GM23338 (cell line): ENCODE results near the gene HSPG2. TPM values are rescaled to one million over a fixed set of nuclear protein-coding genes. Genes with fewer than 3 reads are reported as not detected.

Experiments used
- ATAC-seq: fragments of 200-7000 bp; cut with Tn5 transposase; 3 replicates; pipeline ENCODE4 v1.9.1; 2020
- DNase-seq: peaks from one replicate; pipeline ENCODE4 v3.0.0-alpha.2; 2015; ENCODE audit warnings: low spot score
- H2AFZ ChIP-seq: fragments of 200-600 bp; sonication (generic); 2 replicates; pipeline ENCODE4 v1.8.0; 2016; ENCODE audit warnings: antibody characterized with exemption, mild to moderate bottlenecking, moderate library complexity
- H3F3A ChIP-seq: fragments of 200-600 bp; sonication (generic); replicated peaks from 2 replicates; pipeline ENCODE4 v1.8.0; 2017; ENCODE audit warnings: antibody characterized with exemption, mixed run types, low read depth
- H3K27ac ChIP-seq: fragments of 200-600 bp; sonication (generic); 2 replicates; pipeline ENCODE4 v1.6.1; 2016; ENCODE audit warnings: low read depth
- H3K27me3 ChIP-seq: fragments of 200-600 bp; sonication (generic); 2 replicates; pipeline ENCODE4 v1.8.0; 2016; ENCODE audit warnings: mild to moderate bottlenecking, mixed run types, moderate library complexity; ENCODE audit not compliant: insufficient read depth
- H3K36me3 ChIP-seq: fragments of 200-600 bp; sonication (generic); 2 replicates; pipeline ENCODE4 v1.8.0; 2016; ENCODE audit warnings: mild to moderate bottlenecking; ENCODE audit not compliant: insufficient read depth
- H3K4me1 ChIP-seq: fragments of 200-600 bp; sonication (generic); 2 replicates; pipeline ENCODE4 v1.8.0; 2016; ENCODE audit warnings: mild to moderate bottlenecking, moderate library complexity; ENCODE audit not compliant: insufficient read depth
- H3K4me2 ChIP-seq: fragments of 200-600 bp; sonication (generic); 2 replicates; pipeline ENCODE4 v1.7.1; 2017; ENCODE audit warnings: mixed run types
- H3K4me3 ChIP-seq: fragments of 200-600 bp; sonication (generic); 2 replicates; pipeline ENCODE4 v1.6.1; 2016; ENCODE audit warnings: mixed run types
- H3K79me2 ChIP-seq: fragments of 200-600 bp; sonication (generic); replicated peaks from 2 replicates; pipeline ENCODE4 v1.8.0; 2017; ENCODE audit warnings: mild to moderate bottlenecking; ENCODE audit not compliant: insufficient read depth
- H3K9me2 ChIP-seq: fragments of 200-600 bp; sonication (generic); 2 replicates; pipeline ENCODE4 v1.8.0; 2017; ENCODE audit not compliant: insufficient read depth
- H4K20me1 ChIP-seq: fragments of 200-600 bp; sonication (generic); replicated peaks from 2 replicates; pipeline ENCODE4 v1.8.0; 2017; ENCODE audit warnings: mild to moderate bottlenecking; ENCODE audit not compliant: insufficient read depth
- H3K27ac Mint-ChIP-seq: 2 replicates; pipeline ENCODE4 v1.8.0; 2020; ENCODE audit warnings: inconsistent platforms, mild to moderate bottlenecking, moderate library complexity, mixed read lengths
- H3K27me3 Mint-ChIP-seq: 3 replicates; pipeline ENCODE4 v1.8.0; 2022; ENCODE audit warnings: low read depth, mild to moderate bottlenecking, moderate library complexity, mixed read lengths, inconsistent platforms; ENCODE audit not compliant: insufficient read depth, poor library complexity
- H3K36me3 Mint-ChIP-seq: 3 replicates; pipeline ENCODE4 v1.8.0; 2021; ENCODE audit warnings: low read depth, mild to moderate bottlenecking, inconsistent platforms, moderate library complexity, mixed read lengths
- H3K4me1 Mint-ChIP-seq: 3 replicates; pipeline ENCODE4 v1.8.0; 2020; ENCODE audit warnings: mild to moderate bottlenecking, inconsistent platforms, mixed read lengths
- H3K4me3 Mint-ChIP-seq: 3 replicates; pipeline ENCODE4 v1.8.0; 2021; ENCODE audit warnings: moderate library complexity, mild to moderate bottlenecking, inconsistent platforms, mixed read lengths
- H3K9me3 Mint-ChIP-seq: 3 replicates; pipeline ENCODE4 v1.8.0; 2020; ENCODE audit warnings: moderate library complexity, mild to moderate bottlenecking, inconsistent platforms, mixed read lengths
- CREB1 ChIP-seq: fragments of 250-450 bp; sonication (Bioruptor Pico); IDR thresholded peaks from 2 replicates; pipeline ENCODE4 v1.5.0; 2020; ENCODE audit warnings: low read depth, mild to moderate bottlenecking, moderate library complexity
- EZH2 ChIP-seq: fragments of 200-600 bp; sonication (generic); IDR thresholded peaks from one replicate; pipeline ENCODE4 v1.8.0; 2017; ENCODE audit warnings: antibody characterized with exemption, mild to moderate bottlenecking, low read depth; ENCODE audit not compliant: unreplicated experiment
- EZH2phosphoT487 ChIP-seq: fragments of 200-600 bp; sonication (generic); IDR thresholded peaks from one replicate; pipeline ENCODE4 v1.8.1; 2018; ENCODE audit warnings: antibody characterized with exemption; ENCODE audit not compliant: unreplicated experiment
- JUNB ChIP-seq: IDR thresholded peaks from one replicate; pipeline ENCODE4 v1.6.1; 2016; ENCODE audit warnings: antibody characterized with exemption; ENCODE audit not compliant: unreplicated experiment
- NANOG ChIP-seq: IDR thresholded peaks from 2 replicates; pipeline ENCODE4 v1.6.1; 2016; ENCODE audit warnings: antibody characterized with exemption, borderline replicate concordance
- POLR2AphosphoS5 ChIP-seq: IDR thresholded peaks from 2 replicates; pipeline ENCODE4 v1.6.1; 2016; ENCODE audit warnings: antibody characterized with exemption, low read depth
- STAT1 ChIP-seq: IDR thresholded peaks from one replicate; pipeline ENCODE4 v1.6.1; 2016; ENCODE audit warnings: antibody characterized with exemption; ENCODE audit not compliant: unreplicated experiment
- ZNF114 ChIP-seq: fragments of 250-450 bp; sonication (Bioruptor Pico); IDR thresholded peaks from 2 replicates; pipeline ENCODE4 v1.5.0; 2020; ENCODE audit warnings: mild to moderate bottlenecking, moderate library complexity
- ZNF331 ChIP-seq: fragments of 250-450 bp; sonication (Bioruptor Pico); IDR thresholded peaks from 2 replicates; pipeline ENCODE4 v1.5.0; 2020; ENCODE audit warnings: low read depth, mild to moderate bottlenecking, moderate library complexity
- polyA plus RNA-seq: library from polyadenylated mRNA; unstranded; fragments of >200 nt; fragmentation: Nextera tagmentation; extraction: Ambion mirVana; gene quantifications from 2 replicates; pipeline ENCODE4 v1.2.1, GENCODE V29; 2016
- total RNA-seq: library from RNA; depleted of rRNA; stranded (reverse); fragments of >200 nt; shearing (Covaris generic); gene quantifications from 2 replicates; pipeline ENCODE4 v1.2.3, GENCODE V29; 2014
- TF ChIP-seq, protein P1 (sequence below): IDR thresholded peaks from one replicate; pipeline ENCODE4 v1.6.1; 2018; ENCODE audit warnings: antibody characterized with exemption; ENCODE audit not compliant: unreplicated experiment
- TF ChIP-seq, protein P2 (sequence below), 2 experiments: fragments of 200-600 bp in 1 of 2; sonication (generic) in 1 of 2; conservative IDR thresholded peaks; 2 replicates each; pipeline versions ENCODE4 v1.5.1 to v1.6.1; 2016 to 2017; ENCODE audit warnings: antibody characterized with exemption in 2 of 2, low read depth in 2 of 2, mild to moderate bottlenecking in 2 of 2, moderate library complexity in 1 of 2
- TF ChIP-seq, protein P3 (sequence below): fragments of 250-450 bp; sonication (Bioruptor Pico); IDR thresholded peaks from 2 replicates; pipeline ENCODE4 v1.5.0; 2020; ENCODE audit warnings: mild to moderate bottlenecking, moderate library complexity
- TF ChIP-seq, protein P4 (sequence below): IDR thresholded peaks from 2 replicates; pipeline ENCODE4 v1.6.1; 2016; ENCODE audit warnings: antibody characterized with exemption

Gene HSPG2
- total and polyA plus RNA-seq, 2 experiments from 2014 or later: 14.9 to 70.8 TPM

DNA sequence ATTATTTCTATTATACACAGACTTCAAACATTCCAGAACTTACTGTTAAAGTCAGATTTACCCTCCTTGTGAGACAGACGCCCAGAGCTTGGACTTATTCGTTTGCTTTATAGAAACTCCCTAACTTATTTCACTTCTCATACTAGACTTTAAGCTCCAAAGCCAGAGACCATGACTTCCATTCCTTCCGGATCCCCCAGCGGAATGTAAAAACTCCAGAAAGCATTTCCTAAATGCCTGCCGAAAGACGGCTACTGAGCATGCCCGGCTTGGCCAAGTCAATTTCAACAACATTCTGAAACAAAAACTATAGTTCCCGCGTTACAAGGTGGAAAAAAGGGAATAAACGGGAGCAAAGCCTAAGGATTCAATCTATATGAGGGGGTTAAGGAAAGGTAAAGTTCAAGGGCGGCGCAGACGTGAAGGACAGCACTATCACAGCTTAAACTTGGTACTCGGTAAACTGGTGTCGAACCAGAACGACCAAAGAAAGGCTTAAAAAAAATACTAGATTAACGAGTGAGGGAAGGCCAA, 155.2 kb downstream of the HSPG2 start:
- peaks cover 10% of the 10 kb centered on the region; the same call in 2 of the 3 replicates for H3K36me3 Mint-ChIP-seq
- TF ChIP-seq, protein P1, sequence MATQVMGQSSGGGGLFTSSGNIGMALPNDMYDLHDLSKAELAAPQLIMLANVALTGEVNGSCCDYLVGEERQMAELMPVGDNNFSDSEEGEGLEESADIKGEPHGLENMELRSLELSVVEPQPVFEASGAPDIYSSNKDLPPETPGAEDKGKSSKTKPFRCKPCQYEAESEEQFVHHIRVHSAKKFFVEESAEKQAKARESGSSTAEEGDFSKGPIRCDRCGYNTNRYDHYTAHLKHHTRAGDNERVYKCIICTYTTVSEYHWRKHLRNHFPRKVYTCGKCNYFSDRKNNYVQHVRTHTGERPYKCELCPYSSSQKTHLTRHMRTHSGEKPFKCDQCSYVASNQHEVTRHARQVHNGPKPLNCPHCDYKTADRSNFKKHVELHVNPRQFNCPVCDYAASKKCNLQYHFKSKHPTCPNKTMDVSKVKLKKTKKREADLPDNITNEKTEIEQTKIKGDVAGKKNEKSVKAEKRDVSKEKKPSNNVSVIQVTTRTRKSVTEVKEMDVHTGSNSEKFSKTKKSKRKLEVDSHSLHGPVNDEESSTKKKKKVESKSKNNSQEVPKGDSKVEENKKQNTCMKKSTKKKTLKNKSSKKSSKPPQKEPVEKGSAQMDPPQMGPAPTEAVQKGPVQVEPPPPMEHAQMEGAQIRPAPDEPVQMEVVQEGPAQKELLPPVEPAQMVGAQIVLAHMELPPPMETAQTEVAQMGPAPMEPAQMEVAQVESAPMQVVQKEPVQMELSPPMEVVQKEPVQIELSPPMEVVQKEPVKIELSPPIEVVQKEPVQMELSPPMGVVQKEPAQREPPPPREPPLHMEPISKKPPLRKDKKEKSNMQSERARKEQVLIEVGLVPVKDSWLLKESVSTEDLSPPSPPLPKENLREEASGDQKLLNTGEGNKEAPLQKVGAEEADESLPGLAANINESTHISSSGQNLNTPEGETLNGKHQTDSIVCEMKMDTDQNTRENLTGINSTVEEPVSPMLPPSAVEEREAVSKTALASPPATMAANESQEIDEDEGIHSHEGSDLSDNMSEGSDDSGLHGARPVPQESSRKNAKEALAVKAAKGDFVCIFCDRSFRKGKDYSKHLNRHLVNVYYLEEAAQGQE: no peak
- TF ChIP-seq CREB1 (CRISPR knock-in tag) (no peak; the same call in 1 of the 2 replicates), POLR2AphosphoS5 (no peak), EZH2phosphoT487 (no peak), EZH2 (no peak), NANOG (no peak), ZNF114 (CRISPR knock-in tag) (no peak), JUNB (no peak), STAT1 (no peak), ZNF331 (CRISPR knock-in tag) (no peak)
- TF ChIP-seq, protein P2, sequence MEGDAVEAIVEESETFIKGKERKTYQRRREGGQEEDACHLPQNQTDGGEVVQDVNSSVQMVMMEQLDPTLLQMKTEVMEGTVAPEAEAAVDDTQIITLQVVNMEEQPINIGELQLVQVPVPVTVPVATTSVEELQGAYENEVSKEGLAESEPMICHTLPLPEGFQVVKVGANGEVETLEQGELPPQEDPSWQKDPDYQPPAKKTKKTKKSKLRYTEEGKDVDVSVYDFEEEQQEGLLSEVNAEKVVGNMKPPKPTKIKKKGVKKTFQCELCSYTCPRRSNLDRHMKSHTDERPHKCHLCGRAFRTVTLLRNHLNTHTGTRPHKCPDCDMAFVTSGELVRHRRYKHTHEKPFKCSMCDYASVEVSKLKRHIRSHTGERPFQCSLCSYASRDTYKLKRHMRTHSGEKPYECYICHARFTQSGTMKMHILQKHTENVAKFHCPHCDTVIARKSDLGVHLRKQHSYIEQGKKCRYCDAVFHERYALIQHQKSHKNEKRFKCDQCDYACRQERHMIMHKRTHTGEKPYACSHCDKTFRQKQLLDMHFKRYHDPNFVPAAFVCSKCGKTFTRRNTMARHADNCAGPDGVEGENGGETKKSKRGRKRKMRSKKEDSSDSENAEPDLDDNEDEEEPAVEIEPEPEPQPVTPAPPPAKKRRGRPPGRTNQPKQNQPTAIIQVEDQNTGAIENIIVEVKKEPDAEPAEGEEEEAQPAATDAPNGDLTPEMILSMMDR (conservative IDR thresholded peaks at IDR 0.05; ENCODE audit: low read depth in 2 of 2): no peak
- TF ChIP-seq, protein P3, sequence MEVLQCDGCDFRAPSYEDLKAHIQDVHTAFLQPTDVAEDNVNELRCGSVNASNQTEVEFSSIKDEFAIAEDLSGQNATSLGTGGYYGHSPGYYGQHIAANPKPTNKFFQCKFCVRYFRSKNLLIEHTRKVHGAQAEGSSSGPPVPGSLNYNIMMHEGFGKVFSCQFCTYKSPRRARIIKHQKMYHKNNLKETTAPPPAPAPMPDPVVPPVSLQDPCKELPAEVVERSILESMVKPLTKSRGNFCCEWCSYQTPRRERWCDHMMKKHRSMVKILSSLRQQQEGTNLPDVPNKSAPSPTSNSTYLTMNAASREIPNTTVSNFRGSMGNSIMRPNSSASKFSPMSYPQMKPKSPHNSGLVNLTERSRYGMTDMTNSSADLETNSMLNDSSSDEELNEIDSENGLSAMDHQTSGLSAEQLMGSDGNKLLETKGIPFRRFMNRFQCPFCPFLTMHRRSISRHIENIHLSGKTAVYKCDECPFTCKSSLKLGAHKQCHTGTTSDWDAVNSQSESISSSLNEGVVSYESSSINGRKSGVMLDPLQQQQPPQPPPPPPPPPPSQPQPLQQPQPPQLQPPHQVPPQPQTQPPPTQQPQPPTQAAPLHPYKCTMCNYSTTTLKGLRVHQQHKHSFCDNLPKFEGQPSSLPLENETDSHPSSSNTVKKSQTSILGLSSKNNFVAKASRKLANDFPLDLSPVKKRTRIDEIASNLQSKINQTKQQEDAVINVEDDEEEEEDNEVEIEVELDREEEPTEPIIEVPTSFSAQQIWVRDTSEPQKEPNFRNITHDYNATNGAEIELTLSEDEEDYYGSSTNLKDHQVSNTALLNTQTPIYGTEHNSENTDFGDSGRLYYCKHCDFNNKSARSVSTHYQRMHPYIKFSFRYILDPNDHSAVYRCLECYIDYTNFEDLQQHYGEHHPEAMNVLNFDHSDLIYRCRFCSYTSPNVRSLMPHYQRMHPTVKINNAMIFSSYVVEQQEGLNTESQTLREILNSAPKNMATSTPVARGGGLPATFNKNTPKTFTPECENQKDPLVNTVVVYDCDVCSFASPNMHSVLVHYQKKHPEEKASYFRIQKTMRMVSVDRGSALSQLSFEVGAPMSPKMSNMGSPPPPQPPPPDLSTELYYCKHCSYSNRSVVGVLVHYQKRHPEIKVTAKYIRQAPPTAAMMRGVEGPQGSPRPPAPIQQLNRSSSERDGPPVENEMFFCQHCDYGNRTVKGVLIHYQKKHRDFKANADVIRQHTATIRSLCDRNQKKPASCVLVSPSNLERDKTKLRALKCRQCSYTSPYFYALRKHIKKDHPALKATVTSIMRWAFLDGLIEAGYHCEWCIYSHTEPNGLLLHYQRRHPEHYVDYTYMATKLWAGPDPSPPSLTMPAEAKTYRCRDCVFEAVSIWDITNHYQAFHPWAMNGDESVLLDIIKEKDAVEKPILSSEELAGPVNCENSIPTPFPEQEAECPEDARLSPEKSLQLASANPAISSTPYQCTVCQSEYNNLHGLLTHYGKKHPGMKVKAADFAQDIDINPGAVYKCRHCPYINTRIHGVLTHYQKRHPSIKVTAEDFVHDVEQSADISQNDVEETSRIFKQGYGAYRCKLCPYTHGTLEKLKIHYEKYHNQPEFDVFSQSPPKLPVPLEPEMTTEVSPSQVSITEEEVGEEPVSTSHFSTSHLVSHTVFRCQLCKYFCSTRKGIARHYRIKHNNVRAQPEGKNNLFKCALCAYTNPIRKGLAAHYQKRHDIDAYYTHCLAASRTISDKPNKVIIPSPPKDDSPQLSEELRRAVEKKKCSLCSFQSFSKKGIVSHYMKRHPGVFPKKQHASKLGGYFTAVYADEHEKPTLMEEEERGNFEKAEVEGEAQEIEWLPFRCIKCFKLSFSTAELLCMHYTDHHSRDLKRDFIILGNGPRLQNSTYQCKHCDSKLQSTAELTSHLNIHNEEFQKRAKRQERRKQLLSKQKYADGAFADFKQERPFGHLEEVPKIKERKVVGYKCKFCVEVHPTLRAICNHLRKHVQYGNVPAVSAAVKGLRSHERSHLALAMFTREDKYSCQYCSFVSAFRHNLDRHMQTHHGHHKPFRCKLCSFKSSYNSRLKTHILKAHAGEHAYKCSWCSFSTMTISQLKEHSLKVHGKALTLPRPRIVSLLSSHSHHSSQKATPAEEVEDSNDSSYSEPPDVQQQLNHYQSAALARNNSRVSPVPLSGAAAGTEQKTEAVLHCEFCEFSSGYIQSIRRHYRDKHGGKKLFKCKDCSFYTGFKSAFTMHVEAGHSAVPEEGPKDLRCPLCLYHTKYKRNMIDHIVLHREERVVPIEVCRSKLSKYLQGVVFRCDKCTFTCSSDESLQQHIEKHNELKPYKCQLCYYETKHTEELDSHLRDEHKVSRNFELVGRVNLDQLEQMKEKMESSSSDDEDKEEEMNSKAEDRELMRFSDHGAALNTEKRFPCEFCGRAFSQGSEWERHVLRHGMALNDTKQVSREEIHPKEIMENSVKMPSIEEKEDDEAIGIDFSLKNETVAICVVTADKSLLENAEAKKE (CRISPR knock-in tag): no peak
- TF ChIP-seq, protein P4, sequence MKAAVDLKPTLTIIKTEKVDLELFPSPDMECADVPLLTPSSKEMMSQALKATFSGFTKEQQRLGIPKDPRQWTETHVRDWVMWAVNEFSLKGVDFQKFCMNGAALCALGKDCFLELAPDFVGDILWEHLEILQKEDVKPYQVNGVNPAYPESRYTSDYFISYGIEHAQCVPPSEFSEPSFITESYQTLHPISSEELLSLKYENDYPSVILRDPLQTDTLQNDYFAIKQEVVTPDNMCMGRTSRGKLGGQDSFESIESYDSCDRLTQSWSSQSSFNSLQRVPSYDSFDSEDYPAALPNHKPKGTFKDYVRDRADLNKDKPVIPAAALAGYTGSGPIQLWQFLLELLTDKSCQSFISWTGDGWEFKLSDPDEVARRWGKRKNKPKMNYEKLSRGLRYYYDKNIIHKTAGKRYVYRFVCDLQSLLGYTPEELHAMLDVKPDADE: no peak
- Histone ChIP-seq H3K27ac (peak overlapping the region; percentile 89), H3K27me3 (no peaks in the 10 kb centered on the region), H3K9me2 (no peaks in the 10 kb centered on the region), H3K4me3 (peak overlapping the region; percentile 87), H2AFZ (no peak overlapping the region), H3K4me2 (peak overlapping the region; percentile 89), H3K36me3 (no peaks in the 10 kb centered on the region), H3K4me1 (peaks cover 6% of the 10 kb centered on the region), H3F3A (peaks cover 5% of the 10 kb centered on the region; the same call in 1 of the 2 replicates), H3K79me2 (peaks cover 57% of the 10 kb centered on the region), H4K20me1 (peaks cover 42% of the 10 kb centered on the region)
- peaks cover 22% of the 10 kb centered on the region for H3K4me1 Mint-ChIP-seq
- DNase-seq (peak; percentile 60), ATAC-seq (no peak; the same call in 2 of the 3 replicates)
- H3K27ac Mint-ChIP-seq: peak overlapping the region; percentile 93
- H3K9me3 Mint-ChIP-seq: peaks cover 11% of the 10 kb centered on the region; the same call in 2 of the 3 replicates
- peaks cover 15% of the 10 kb centered on the region for H3K27me3 Mint-ChIP-seq
- peak overlapping the region; percentile 95 for H3K4me3 Mint-ChIP-seq
